HEK293 (cell line): Measurements from ENCODE around the gene PRMT1.

Source experiments
- CTCF ChIA-PET: fragments of 350-600 bp; formaldehyde crosslinking; extraction: SDS; loops from one replicate; lab custom pipeline; 2021; ENCODE audit warnings: antibody characterized with exemption; lab: Yijun Ruan, JAX
- POLR2A ChIA-PET: fragments of 300-600 bp; formaldehyde crosslinking; extraction: SDS; loops from one replicate; lab custom pipeline; 2020; ENCODE audit warnings: antibody characterized with exemption, inconsistent platforms; lab: Yijun Ruan, JAX
- H3K27ac ChIP-seq: fragments of 200-500 bp; sonication (Bioruptor generic); 2 replicates; pipeline ENCODE4 v1.5.1; 2014; ENCODE audit warnings: low read depth, low read length, control low read depth, inconsistent platforms; ENCODE audit errors: extremely low read depth
- H3K36me3 ChIP-seq, 2 experiments: fragments of 200-500 bp in 1 of 2; sonication (Bioruptor generic) in 1 of 2; 1 replicate in 1 of 2; 2 replicates in 1 of 2; pipeline ENCODE4 v1.5.1; 2014 to 2017; ENCODE audit warnings: inconsistent platforms in 2 of 2, low read length in 2 of 2; ENCODE audit not compliant: control insufficient read depth in 2 of 2, insufficient read depth in 1 of 2
- H3K4me1 ChIP-seq: fragments of 200-500 bp; sonication (Bioruptor generic); 2 replicates; pipeline ENCODE4 v1.5.1; 2014; ENCODE audit warnings: mild to moderate bottlenecking, low read length, inconsistent platforms; ENCODE audit not compliant: control insufficient read depth, insufficient read depth
- H3K4me3 ChIP-seq: 2 replicates; pipeline ENCODE4 v1.5.1; 2011; ENCODE audit warnings: low read depth, mild to moderate bottlenecking, control low read depth, low read length, moderate library complexity
- H3K9me3 ChIP-seq: fragments of 200-500 bp; sonication (Bioruptor generic); 2 replicates; pipeline ENCODE4 v1.5.1; 2014; ENCODE audit warnings: low read depth, low read length, inconsistent platforms; ENCODE audit not compliant: control insufficient read depth, insufficient read depth
- EGR2 ChIP-seq: fragments of 450-650 bp; formaldehyde crosslinking; IDR thresholded peaks from 2 replicates; pipeline ENCODE4 v1.5.1; 2016; ENCODE audit warnings: low read depth, missing biosample characterization, missing genetic modification characterization
- GLI2 ChIP-seq: fragments of 450-650 bp; formaldehyde crosslinking; IDR thresholded peaks from 2 replicates; pipeline ENCODE4; 2017; ENCODE audit warnings: missing biosample characterization, missing genetic modification characterization, low read depth, borderline replicate concordance
- GLI4 ChIP-seq: fragments of 450-650 bp; formaldehyde crosslinking; IDR thresholded peaks from 2 replicates; pipeline ENCODE4 v1.5.1; 2016; ENCODE audit warnings: missing biosample characterization, missing genetic modification characterization
- IKZF3 ChIP-seq: fragments of 450-650 bp; IDR thresholded peaks from 2 replicates; pipeline ENCODE4 v1.5.0; 2018; ENCODE audit warnings: missing biosample characterization, mild to moderate bottlenecking, missing genetic modification characterization, moderate library complexity
- MYNN ChIP-seq: fragments of 450-650 bp; formaldehyde crosslinking; IDR thresholded peaks from 2 replicates; pipeline ENCODE4 v1.5.1; 2016; ENCODE audit warnings: missing biosample characterization, missing genetic modification characterization, borderline replicate concordance
- SETDB1 ChIP-seq: IDR thresholded peaks from one replicate; pipeline ENCODE4 v1.6.1; 2017; ENCODE audit warnings: mild to moderate bottlenecking, low read length, moderate library complexity, mixed read lengths; ENCODE audit not compliant: insufficient read length
- ZBTB8A ChIP-seq: fragments of 450-650 bp; formaldehyde crosslinking; IDR thresholded peaks from 2 replicates; pipeline ENCODE4 v1.5.1; 2016; ENCODE audit warnings: missing biosample characterization, missing genetic modification characterization
- ZNF148 ChIP-seq: fragments of 450-650 bp; formaldehyde crosslinking; IDR thresholded peaks from 2 replicates; pipeline ENCODE4 v1.5.0; 2017; ENCODE audit warnings: missing biosample characterization, missing genetic modification characterization, borderline replicate concordance
- ZNF221 ChIP-seq: fragments of 450-650 bp; formaldehyde crosslinking; IDR thresholded peaks from 2 replicates; pipeline ENCODE4 v1.5.1; 2017; ENCODE audit warnings: missing biosample characterization, missing genetic modification characterization, borderline replicate concordance
- ZNF26 ChIP-seq: fragments of 450-650 bp; formaldehyde crosslinking; IDR thresholded peaks from 2 replicates; pipeline ENCODE4 v1.5.1; 2016; ENCODE audit warnings: missing biosample characterization, missing genetic modification characterization
- ZNF274 ChIP-seq, 2 experiments: fragments of 200-500 bp in 1 of 2; fragments of 450-650 bp in 1 of 2; sonication (Bioruptor generic) in 1 of 2; formaldehyde crosslinking in 1 of 2; IDR thresholded peaks; 2 replicates each; pipeline versions ENCODE4 v1.5.1 to v1.6.1; 2014 to 2016; ENCODE audit warnings: borderline replicate concordance in 1 of 2, inconsistent platforms in 1 of 2, low read length in 1 of 2, missing biosample characterization in 1 of 2, missing genetic modification characterization in 1 of 2
- ZNF302 ChIP-seq: fragments of 450-650 bp; formaldehyde crosslinking; IDR thresholded peaks from 2 replicates; pipeline ENCODE4 v1.5.1; 2016; ENCODE audit warnings: missing biosample characterization, missing genetic modification characterization, low read depth
- ZNF391 ChIP-seq: fragments of 450-650 bp; formaldehyde crosslinking; IDR thresholded peaks from 2 replicates; pipeline ENCODE4 v1.5.1; 2016; ENCODE audit warnings: low read depth, missing biosample characterization, missing genetic modification characterization, borderline replicate concordance
- ZNF549 ChIP-seq: fragments of 450-650 bp; IDR thresholded peaks from 2 replicates; pipeline ENCODE4 v1.5.1; 2018; ENCODE audit warnings: missing biosample characterization, missing genetic modification characterization, mild to moderate bottlenecking, inconsistent platforms, moderate library complexity
- ZNF555 ChIP-seq: fragments of 450-650 bp; formaldehyde crosslinking; conservative IDR thresholded peaks from 2 replicates; pipeline ENCODE4 v1.5.1; 2017; ENCODE audit warnings: missing biosample characterization, mild to moderate bottlenecking, missing genetic modification characterization, inconsistent platforms
- ZNF624 ChIP-seq: fragments of 450-650 bp; formaldehyde crosslinking; IDR thresholded peaks from 2 replicates; pipeline ENCODE4 v1.5.1; 2017; ENCODE audit warnings: missing biosample characterization, missing genetic modification characterization
- ZNF664 ChIP-seq: fragments of 450-650 bp; formaldehyde crosslinking; IDR thresholded peaks from 2 replicates; pipeline ENCODE4 v1.5.1; 2016; ENCODE audit warnings: missing biosample characterization, missing genetic modification characterization
- ZNF707 ChIP-seq: fragments of 450-650 bp; formaldehyde crosslinking; IDR thresholded peaks from 2 replicates; pipeline ENCODE4 v1.5.1; 2016; ENCODE audit warnings: missing biosample characterization, missing genetic modification characterization
- ZNF768 ChIP-seq: fragments of 450-650 bp; formaldehyde crosslinking; IDR thresholded peaks from 2 replicates; pipeline ENCODE4 v1.5.1; 2018; ENCODE audit warnings: missing biosample characterization, mild to moderate bottlenecking, missing genetic modification characterization
- ZSCAN16 ChIP-seq: fragments of 450-650 bp; formaldehyde crosslinking; IDR thresholded peaks from 2 replicates; pipeline ENCODE4 v1.5.1; 2016; ENCODE audit warnings: missing biosample characterization, missing genetic modification characterization
- ZSCAN30 ChIP-seq: fragments of 450-650 bp; IDR thresholded peaks from 2 replicates; pipeline ENCODE4 v1.5.1; 2018; ENCODE audit warnings: missing biosample characterization, mild to moderate bottlenecking, missing genetic modification characterization, moderate library complexity
- TF ChIP-seq, protein P1 (sequence below): fragments of 450-650 bp; formaldehyde crosslinking; IDR thresholded peaks from 2 replicates; pipeline ENCODE4 v1.5.1; 2017; ENCODE audit warnings: missing biosample characterization, missing genetic modification characterization

The PRMT1 gene

DNA sequence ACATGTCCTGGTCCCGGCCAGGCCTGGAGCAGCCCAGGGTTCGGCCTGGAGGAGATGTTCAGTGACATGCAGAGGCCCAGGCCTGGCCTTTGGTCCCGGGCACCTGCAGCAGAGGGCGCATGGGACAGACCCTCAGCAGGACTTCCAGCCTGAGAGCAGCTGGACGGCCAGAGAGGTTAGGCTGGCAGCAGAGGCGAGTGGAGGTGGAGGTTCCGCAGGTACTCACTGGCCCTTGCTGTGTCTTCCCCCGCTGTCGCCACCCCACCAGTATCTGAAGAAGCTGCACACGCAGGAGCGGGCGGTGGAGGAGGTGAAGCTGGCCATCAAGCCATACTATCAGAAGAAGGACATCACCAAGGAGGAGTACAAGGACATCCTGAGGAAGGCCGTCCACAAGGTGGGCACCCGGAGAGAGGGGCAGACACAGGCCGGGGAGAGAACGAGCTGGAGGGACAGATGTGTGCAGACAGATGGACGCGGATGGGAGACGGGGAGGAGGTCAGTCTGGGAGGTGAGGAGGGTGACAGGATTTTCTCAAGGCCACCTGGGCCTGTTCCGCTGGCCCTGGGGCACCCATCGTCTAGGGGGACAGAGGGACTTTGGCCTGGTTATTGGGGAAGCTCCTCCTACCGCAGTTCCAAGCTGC lies 19.5 kb upstream of the PRMT1 start:
- ChIA-PET CTCF (interaction anchor here (1.2 kb wide), 1 partner anchor 14 kb away, joined by 3 read pairs; no protein-coding TSS in a partner anchor), POLR2A (interaction anchor here (0.7 to 1.9 kb wide), 4 partner anchors 10 to 77 kb away, joined by 3 to 15 read pairs (median 4); partner anchors contain the start of gene PRRG2)

DNA sequence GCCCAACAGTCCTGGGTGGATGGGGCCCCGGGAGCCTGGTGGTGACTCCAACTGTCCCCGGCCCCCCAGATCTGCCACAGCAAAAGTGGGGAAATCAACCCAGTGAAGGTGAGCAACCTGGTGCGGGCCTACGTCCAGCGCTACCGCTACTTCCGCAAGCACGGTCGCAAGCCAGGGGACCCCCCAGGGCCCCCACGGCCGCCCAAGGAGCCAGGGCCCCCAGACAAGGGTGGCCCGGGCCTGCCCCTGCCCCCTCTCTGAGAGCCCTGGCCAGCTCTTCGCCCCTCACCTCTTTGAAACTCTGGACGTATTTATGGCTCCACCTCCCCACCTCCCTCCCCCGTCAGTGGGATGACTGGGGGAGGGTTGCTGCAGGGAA lies 18.9 kb upstream of the PRMT1 start:
- Histone ChIP-seq H3K36me3 (peaks cover 45 to 99% of the 10 kb centered on the region in 2 experiments), H3K27ac (no peak overlapping the region), H3K4me3 (no peak overlapping the region), H3K4me1 (no peaks in the 10 kb centered on the region), H3K9me3 (no peaks in the 10 kb centered on the region)
- TF ChIP-seq ZNF555 (no peak), IKZF3 (tag by site-specific recombination) (no peak), SETDB1 (no peak)
- TF ChIP-seq, protein P1, sequence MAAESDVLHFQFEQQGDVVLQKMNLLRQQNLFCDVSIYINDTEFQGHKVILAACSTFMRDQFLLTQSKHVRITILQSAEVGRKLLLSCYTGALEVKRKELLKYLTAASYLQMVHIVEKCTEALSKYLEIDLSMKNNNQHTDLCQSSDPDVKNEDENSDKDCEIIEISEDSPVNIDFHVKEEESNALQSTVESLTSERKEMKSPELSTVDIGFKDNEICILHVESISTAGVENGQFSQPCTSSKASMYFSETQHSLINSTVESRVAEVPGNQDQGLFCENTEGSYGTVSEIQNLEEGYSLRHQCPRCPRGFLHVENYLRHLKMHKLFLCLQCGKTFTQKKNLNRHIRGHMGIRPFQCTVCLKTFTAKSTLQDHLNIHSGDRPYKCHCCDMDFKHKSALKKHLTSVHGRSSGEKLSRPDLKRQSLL, result no peak
- ChIA-PET CTCF (interaction anchor here (1.2 kb wide), 1 partner anchor 14 kb away, joined by 3 read pairs; no protein-coding TSS in a partner anchor), POLR2A (interaction anchor here (0.5 to 1.9 kb wide), 6 partner anchors 10 to 109 kb away, joined by 3 to 15 read pairs (median 4); partner anchors contain the start of genes AP2A1 and PRRG2)

More for the DNA sequence above, 19.5 kb upstream of the PRMT1 start:
- Histone ChIP-seq H3K4me1 (no peaks in the 10 kb centered on the region), H3K27ac (no peak overlapping the region), H3K9me3 (no peaks in the 10 kb centered on the region), H3K36me3 (peaks cover 45 to 99% of the 10 kb centered on the region in 2 experiments), H3K4me3 (no peak overlapping the region)
- TF ChIP-seq ZNF707 (tag by site-specific recombination) (no peak), ZNF664 (tag by site-specific recombination) (no peak), ZNF549 (tag by site-specific recombination) (no peak), GLI2 (no peak), MYNN (no peak), ZNF274 (IDR thresholded peaks at IDR 0.05; ENCODE audit: low read length) (no peak), ZNF274 (tag by site-specific recombination; IDR thresholded peaks at IDR 0.05; ENCODE audit: borderline replicate concordance) (no peak), ZNF624 (no peak), ZNF302 (tag by site-specific recombination) (no peak), GLI4 (tag by site-specific recombination) (no peak), ZNF391 (tag by site-specific recombination) (no peak), ZSCAN16 (tag by site-specific recombination) (no peak)

- Histone ChIP-seq H3K27ac (no peak overlapping the region), H3K4me1 (no peaks in the 10 kb centered on the region), H3K9me3 (no peaks in the 10 kb centered on the region), H3K4me3 (no peak overlapping the region), H3K36me3 (peaks cover 39 to 94% of the 10 kb centered on the region in 2 experiments)
- ChIA-PET POLR2A (interaction anchor here (0.5 to 4.0 kb wide), 8 partner anchors 11 to 108 kb away, joined by 3 to 26 read pairs (median 7); partner anchors contain the start of genes AP2A1, RRAS and SCAF1), CTCF (no interaction called here)
- TF ChIP-seq ZNF148 (tag by site-specific recombination) (no peak), ZBTB8A (tag by site-specific recombination) (no peak), ZNF26 (tag by site-specific recombination) (no peak), ZNF768 (tag by site-specific recombination) (no peak), ZNF221 (tag by site-specific recombination) (no peak), EGR2 (no peak), ZSCAN30 (tag by site-specific recombination) (no peak)
Measured at GRCh38 chr19:49658566-49659442, 18.3 kb upstream of the PRMT1 start.
